Stimulated activated CD8-positive, alpha-beta memory T cell treated with anti-CD3 and anti-CD28 coated beads, Interleukin-15, amount 100 ng/mL, for 1 hour (primary cell): ENCODE measurements around the gene FNBP1L.

Experiments
- DNase-seq: peaks from one replicate; pipeline ENCODE4 v3.0.0-alpha.2; 2020; ENCODE audit warnings: low read depth

Gene FNBP1L

DNA sequence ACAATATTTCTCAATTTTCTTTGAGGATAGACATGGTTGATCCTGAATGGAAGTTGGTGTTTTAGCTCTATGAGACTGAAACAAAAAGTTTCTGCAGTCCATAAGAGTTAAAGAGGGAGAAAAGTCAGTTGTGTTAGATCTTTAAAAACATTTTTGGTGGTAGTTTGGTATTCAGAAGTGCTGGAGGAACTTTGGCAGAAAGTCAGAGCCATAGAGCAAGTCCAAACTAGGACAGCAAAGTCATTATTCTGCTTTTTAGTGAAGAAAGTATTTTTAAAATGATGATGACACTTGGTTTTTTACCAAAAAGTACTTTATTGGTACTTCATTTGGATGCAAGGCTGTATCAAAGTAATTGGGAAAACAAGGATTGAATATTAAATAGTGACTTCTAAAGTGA lies 41.8 kb downstream of the FNBP1L start:
- DNase-seq: no peak

DNA sequence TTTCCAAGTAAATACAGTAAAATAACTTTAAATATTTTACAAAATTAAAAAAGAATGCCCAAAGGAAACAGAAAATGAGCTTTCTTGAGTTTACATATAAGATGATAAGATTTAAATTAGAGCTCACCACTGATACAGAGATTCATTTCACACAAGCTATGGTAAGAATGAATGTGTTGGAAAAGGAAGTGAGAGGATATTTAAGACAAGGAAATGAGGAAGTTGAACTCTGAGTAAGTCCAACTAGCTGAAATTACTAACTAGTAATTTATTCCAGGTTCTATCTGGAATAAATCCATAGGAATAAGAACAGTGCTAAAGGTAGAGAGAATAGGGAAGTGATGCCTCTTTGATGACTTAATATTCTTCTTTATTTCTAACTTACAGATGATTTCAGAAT lies 42.4 kb downstream of the FNBP1L start:
- no peak for DNase-seq

DNA sequence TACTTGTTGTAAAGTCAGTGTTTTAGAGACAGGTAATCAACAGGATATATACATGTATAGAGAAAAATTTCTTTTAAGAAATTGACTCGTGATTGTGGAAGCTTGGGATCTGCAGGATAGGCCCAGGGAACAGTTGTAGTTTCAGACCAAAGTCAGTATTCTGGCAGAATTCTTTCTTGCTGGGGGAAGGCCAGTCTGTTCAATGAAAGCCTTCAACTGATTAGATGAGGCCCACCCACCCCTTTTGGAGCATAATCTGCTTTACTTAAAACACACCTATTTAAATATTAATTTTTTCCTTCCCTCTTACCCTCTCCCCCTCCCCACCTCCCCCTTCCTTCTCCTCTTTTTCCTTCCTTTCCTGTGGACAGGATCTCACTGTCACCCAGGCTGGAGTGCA lies 48.0 kb downstream of the FNBP1L start:
- DNase-seq: no peak

DNA sequence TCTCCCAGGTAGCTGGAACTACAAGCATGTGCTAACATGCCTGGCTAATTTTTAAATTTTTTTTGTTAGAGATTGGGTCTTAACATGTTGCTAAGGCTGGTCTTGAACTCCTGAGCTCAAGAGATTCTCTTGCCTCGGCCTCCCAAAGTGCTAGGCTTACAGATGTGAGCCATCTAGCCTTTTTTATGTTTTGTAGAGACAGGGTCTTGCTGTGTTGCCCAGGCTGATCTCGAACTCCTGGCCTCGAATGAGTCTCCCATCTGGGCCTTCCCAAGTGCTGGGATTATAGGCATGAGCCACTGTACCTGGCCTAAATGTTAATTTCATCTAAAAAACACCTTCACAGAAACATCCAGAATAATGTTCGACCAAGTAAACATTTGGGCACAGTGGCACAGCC lies 48.6 kb downstream of the FNBP1L start:
- no peak for DNase-seq

DNA sequence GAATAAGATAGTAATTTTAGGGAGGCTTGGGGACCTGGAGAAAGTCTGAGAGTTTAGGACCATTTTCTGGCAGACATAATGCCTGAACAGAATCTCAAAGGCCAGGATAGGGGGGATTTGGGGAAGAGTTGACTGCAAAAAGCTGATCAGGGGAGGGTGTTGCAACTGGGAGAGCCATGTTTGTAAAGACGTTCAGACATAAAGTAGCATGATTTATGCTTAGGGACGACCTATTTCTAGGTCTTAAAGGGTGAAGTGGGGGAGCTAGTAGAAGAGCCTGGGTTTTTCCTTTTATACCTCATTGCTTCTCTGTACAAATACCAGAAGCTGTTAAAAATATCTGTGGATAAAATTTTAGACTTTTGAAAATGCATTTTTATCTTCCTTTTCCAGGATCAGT lies 51.2 kb downstream of the FNBP1L start:
- no peak for DNase-seq

DNA sequence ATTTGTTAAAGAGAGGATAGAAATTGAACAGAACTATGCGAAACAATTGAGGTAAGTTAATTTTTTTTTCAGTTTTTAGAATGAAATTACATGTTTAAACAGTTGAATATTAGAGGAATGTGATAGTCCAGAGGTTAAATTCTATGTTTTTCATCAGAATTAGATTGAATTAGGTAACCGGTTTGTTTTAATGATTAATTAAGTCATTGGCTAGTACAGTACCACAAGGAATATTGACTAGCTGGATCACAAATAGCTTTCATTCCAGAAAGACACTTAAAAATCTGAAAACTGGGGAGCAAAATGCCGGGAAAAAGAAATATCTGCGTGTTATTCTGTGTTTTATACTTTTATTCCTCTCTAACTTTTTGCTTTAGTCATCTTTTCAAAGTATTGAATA lies 51.6 kb downstream of the FNBP1L start:
- DNase-seq: no peak

DNA sequence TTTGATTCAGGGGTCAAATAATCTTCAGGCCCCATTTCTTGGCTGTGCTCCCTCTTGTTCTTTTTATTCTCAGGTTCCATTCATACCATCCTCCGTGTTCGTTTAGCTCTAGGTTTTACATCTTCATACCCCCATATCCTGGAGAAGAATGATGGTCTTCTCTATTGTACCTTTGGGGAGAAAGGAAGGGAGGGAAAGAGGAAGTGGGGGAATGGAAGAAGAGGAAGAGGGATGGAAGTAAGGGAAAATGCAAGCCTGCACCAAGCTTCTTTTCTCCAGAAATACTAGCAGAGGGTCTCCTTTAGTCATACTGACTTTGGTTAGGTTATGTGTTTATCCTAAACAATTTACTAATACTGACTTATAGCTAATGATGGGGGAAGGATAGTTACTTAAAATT lies 52.4 kb downstream of the FNBP1L start:
- DNase-seq: no peak

DNA sequence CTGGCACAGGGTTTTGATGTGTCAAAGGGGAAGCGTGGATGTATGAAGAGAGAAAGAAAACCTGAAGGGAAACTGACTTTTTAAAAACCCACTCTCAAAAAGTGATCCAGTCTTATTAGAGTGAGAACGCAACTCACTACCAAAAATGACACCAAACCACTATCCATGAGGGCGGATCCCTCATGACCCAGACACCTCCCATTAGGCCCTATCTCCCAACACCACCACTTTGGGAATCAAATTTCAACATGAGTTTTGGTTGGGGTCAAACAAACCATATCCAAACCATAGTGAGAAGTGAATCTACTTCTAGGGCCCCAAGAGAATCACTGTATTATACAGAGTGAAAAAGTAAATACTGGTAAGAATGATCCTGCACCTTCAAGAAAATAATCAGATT lies 53.5 kb downstream of the FNBP1L start:
- no peak for DNase-seq

DNA sequence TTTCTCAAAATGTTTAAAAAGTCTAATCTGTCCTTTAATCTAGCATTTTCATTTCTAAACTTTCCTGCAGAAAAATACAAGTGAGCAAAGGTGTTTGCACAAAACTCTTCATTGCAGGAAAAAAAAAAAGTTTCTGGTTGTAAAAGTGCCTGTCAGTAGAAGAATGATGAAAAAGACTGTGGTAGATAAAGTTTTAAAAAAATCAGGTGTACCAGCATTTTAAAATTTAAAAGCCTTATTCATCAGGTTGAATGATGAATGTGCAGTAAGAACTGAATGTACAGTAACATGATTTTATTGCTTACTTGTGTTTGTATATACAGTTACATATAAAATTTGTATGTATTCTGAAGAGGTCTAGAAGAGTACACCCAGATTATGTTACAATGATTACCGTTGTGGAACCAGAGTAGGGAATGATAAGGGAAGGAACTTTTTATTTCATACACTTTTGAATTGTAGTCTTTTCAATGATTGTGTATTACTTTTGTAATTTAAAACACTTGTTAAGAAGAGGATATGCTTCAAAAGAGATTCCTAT lies 54.0 kb downstream of the FNBP1L start:
- DNase-seq: no peak

DNA sequence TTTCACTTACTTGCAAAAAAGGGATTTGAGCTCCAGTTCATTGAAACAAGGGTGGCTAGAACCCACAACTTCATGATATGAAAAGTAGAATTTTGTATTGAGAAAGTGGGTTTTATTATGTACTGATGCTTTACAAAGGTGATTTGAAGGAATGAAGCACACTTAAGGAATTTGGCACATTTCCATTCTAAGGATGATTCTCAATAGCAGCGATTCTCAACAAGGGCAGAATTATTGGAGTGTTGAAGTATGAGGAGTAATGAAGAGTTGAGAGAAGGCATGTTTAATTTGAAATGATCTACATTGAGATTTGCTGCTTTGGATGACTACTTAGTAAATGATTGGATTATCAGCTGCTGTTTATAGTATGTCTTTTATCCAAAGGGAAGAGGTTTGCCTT lies 54.7 kb downstream of the FNBP1L start:
- no peak for DNase-seq

DNA sequence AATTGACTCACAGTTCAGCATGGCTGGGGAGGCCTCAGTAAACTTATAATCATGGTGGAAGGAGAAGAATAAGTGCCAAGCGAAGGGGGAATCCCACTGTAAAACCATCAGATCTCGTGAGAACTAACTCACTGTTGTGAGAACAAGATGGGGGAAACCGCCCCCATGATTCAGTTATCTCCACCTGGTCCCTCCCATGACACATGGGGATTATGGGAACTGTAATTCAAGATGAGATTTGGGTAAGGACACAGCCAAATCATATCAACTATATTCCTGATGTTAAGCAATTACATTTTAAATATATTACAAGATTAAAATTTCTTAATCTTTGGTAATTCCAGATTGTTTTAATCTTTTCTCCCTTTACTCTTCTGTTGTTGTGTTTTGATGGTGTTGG lies 55.2 kb downstream of the FNBP1L start:
- DNase-seq: no peak

DNA sequence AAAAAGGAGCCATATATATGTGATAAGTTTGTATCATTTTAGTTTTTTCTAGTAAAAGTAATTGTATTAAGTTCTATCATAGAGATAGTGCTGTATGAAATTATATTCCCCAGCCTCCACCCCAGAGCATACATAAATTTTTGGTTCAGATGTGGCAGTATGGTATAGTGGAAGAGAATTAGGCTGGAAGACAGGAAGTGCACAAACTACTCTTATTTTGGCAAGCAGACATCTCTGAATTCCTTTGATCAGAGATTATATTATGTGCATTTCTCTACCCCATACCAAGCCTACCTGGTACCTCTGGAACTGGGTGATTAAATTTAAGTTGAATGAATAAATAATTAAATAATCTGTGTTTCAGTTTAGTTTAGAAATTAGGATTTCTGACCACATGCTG lies 55.9 kb downstream of the FNBP1L start:
- no peak for DNase-seq

DNA sequence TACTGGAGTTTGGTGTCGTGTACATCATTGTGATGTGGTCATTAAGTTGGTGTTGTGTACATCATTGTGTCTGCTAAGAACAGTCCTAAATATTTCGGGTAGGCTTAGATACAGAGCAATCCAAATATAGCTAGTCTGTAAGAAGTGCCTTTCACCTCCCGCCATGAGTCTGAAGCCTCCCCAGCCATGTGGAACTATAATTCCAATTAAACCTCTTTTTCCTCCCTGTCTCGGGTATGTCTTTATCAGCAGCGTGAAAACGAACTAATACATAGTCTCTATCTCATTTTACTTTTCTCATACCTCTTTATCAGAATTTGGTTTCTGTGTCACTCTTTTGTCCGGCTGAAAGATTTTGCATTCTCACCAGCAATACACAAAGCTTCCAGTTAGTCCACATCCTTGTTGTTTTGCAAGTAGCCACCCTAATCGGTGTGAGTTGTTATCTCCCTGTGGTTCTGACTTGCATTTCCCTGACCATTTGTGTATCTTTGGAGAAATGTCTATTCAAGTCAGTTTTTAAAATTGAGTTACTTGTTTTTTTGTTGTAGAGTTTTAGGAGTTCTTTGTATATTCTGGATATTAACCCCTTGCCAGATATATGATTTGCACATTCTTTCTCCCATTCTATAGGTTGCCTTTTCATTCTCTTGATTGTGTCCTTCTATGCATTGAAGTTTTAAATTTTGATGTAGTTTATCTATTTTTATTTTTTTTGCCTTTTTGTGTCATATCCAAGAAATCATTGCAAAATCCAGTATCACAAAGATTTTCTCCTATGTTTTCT lies 56.5 kb downstream of the FNBP1L start:
- no peak for DNase-seq

DNA sequence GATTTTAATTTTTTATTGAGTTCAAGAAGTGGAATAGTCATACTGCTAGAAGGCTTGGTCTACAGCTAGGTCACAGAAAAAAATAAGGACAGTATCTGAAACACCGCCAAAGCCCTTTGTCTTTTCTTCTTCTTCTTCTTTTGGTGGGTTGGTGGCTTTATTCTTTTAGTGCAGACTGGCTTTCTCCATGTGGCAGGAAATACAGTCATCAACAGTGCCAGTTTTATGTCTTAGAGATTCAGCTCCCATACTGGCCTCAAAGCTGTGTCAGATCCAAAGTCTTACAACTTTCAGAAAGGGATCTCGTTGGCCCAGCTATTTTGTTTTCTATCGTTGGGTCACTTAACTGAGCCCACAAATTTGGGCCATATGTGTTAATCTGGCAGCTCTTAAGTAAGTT lies 58.2 kb downstream of the FNBP1L start:
- DNase-seq: no peak

DNA sequence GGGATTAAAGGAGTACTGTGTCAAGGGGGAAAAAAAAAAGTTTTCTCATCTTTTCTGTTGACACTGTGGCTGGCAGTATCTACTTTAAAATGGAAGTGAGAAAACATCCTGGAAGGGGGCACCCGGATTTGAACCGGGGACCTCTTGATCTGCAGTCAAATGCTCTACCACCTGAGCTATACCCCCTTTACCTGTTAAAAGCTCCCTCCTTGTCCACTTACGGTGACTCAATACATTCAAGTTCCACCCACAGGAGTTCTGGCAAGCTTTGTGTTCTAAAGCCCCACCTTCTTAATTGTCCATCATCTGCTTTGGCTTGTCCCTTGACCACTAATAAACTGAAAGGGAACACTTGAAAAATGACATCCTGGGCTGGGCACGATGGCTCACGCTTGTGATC lies 68.2 kb downstream of the FNBP1L start:
- DNase-seq: no peak

DNA sequence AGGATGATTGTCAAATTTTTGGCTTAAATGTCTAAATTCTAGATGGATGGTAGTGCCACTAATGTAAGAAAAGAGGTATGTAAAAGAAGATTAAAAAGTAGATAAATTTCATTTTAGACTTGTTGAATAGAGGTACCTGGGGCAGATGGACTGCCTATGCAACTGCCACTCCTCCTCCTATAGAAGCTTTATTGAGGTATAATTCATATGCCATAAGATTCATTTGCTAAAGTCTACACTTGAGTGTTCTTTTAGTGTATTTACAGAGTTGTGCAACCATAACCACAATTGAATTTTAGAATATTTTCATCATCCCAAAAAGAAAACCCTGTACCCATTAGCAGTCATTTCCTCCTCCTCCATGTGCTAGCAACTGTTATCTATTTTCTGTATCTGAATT lies 70.6 kb downstream of the FNBP1L start:
- no peak for DNase-seq

DNA sequence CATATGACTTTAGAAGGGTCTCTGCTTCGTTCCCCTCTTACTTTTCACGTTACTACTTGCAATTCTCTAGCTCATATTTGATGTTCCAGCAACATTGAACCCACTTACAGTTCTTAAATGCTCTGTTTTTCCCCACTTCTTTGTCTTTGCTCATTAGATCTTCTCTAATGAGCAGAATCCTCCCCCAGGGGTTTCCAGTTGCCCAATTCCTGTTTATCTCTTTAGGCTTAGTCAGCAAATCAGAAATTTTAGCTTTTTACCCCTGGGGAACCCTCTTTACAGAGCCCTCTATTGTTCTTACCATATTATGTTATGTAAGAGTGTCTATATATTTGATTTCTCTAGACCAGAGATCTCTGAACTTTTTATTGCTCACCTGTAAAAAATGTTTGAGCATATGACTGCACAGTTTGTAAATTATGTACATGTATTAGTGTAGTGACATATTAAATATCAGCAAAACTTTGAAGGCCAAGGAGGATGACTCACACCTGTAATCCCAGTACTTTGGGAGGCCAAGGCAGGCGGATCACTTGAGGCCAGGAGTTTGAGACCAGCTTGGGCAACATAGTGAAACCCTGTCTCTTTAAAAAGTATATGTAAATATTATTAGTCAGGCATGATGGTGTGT lies 71.4 kb downstream of the FNBP1L start:
- no peak for DNase-seq

DNA sequence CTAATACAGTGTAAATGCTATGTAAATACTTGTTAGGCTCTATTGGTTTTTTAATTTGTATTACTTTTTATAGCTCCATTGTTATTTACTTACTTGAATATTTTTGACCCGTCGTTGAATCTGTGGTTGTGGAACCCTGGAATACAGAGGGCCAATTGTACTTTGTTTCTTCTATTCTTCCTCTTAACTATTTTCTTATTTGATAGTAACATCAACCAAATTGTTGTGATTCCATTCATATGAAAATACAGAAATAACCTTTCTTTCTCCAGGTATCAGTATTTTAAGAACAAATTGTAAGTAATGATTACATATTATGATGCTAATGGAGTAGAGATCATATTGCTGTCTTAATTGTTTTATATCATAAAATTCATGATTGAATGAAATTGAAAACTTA lies 73.7 kb downstream of the FNBP1L start:
- DNase-seq: no peak

DNA sequence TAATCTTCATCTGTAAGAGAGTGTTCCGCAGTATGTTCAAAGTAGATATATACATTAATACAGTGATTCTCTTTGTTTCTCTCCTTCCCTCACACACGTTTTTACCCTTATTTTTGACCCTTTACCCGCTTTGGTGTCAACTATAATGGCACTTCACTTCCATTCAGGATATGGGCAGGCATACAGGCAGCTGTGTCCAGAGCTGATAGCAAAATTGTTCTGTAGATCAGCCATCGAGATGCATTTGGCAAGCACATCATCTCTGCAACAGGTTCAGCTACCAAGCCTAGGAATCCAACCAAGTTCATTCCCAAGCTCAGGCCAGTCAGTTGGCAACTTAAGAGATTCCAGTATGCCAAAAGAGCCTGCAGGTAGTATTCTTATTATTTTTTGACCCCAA lies 74.8 kb downstream of the FNBP1L start:
- DNase-seq: no peak

DNA sequence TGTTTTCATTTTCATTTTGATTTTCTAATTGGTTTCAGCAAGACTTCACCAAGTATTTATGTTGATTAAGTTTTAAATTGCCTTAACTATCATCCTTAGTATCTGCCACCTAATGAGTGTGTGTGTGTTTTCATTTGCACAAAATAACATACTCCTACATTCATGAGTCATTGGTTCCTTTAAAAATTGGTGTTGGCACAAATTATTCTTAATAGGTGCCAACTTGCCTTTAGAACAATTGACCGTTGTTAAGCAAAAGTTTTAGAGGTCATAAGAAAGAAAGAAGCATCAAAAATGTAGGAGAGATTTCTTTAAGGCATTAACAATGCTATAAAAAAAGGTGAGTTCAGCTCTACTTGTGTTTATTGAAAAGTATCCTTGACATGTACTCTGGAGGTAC lies 77.5 kb downstream of the FNBP1L start:
- DNase-seq: no peak

DNA sequence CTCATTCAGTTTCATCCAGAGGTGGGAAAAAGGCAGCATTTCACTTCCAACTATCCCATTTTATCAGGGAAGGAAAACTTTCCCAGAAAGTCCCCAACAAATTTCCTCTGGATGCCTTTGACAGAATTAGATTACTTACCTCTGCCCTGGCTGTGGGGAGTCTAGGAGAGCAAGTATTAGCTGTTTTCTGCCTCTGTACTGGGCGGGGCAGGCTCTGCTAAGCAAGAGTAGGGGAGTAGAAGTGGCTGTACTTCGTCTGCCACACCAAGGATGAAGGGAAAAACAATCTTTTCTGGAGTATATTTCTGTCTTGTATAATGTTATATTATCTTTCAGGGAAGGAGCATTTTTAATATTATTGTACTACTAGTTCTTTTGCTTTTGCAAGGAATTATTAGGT lies 78.5 kb downstream of the FNBP1L start:
- no peak for DNase-seq

DNA sequence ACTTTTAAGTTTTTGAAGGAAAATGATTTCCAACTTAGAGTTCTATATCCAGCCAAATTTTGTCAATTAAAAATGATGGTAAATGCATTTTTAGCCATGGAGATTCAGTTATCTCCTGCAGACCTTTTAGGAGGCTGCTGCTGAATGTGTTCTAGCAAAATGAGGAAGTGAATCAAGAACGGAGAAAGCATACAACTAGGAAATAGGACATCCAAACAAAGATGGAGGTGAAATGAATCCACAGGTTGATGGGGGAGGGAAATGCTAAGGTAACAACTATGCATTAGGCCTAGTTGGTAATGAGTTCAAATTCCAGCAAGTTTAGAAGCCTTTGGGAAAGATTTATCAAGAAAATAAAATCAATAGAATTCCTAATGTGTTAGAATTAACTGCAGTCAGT lies 80.5 kb downstream of the FNBP1L start:
- no peak for DNase-seq

DNA sequence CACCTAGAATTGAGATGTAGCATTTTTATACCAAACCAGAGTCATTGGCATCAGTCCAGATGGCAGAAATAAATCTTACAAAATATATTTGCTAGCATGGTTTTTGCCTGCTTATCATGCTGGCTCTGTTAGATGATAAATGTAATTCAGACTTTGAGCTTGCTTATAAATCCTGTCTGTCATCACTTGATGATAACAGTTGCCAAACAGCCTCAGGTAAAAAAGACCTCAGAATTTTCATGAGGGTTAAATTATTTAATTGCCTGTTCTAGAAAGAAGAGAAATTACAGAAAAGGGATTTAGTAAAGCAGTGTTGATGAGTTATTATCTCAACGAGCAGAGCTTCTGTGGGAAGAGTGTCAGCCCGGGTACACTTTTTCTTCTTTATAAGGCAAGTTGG lies 83.3 kb downstream of the FNBP1L start:
- DNase-seq: no peak
